HG03025 (cell line): ENCODE data around the gene YPEL1.

Experiments
- ATAC-seq: cut with Tn5 transposase; IDR thresholded peaks from one replicate; pipeline ENCODE4 v1.9.1; 2021; ENCODE audit warnings: mild to moderate bottlenecking, moderate library complexity; ENCODE audit not compliant: unreplicated experiment, low FRiP score

YPEL1 gene, protein sequence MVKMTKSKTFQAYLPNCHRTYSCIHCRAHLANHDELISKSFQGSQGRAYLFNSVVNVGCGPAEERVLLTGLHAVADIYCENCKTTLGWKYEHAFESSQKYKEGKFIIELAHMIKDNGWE

DNA sequence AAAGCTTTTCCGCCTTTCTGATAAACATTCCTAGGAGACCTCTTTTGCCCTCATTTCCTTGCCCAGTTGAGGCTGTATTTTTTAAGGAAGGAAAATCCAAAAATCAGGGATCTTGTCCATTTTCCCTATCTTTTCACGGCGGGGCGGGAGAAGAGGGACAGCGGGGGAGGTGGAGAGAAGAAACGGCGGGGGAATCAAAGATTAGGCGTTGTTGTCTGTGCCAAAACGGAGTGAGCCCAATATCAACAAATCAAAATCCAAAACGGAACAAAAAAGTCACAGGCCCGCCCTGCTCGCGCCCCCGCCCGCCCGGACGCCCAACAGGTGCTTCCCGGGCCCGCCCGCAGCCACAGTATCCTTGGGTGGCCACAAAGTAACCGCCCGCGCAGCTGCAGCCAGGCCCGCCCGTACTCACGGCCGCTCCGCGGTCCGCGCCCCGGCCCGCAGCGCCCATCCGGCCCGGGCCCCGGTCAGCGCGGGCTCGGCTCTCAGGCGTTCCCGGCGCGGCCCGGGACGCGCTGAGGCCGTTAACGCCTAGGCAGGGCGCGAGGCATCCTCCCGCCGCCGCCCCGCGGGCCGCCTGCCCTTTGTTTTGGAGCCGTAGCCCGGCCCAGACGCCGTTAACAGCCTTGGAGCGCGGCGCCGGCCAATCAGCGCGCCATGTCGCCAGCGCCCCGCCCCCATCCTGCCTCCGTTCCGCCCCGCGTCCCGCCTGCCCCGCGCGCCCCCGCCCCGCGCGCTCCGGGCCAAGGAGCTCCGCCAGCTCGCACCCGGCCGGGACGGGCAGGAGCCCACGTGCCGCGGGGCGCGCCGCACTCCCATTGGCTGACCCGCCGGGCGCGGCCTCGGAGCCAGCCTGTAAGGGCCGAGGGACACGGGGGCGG is at the start of gene YPEL1:
Gene YPEL1, minus strand, starts transcription at position 595 of the 884 bp plus-strand sequence. CDS start 25,050 bp downstream, outside the sequence.
- ATAC-seq, result peak; percentile 62

DNA sequence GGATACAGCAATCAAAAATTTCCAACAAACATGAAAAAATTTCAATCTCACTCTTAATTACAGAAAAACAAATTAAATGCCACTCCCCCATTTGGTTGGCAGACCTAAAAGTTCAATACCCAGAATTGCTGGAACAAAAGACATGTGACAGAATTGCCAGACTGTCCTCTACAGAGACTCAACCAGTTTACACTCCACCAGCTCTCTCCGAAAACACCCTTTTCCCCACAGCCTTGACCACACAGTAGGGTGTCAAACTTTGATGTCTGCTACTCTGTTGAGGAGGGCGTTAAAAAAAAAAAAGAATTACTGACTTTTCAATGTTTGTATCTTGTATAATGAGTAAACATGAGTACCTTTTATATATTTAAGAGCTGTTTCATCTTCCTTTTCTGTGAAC is 44.7 kb upstream of the YPEL1 start:
- no peak for ATAC-seq

DNA sequence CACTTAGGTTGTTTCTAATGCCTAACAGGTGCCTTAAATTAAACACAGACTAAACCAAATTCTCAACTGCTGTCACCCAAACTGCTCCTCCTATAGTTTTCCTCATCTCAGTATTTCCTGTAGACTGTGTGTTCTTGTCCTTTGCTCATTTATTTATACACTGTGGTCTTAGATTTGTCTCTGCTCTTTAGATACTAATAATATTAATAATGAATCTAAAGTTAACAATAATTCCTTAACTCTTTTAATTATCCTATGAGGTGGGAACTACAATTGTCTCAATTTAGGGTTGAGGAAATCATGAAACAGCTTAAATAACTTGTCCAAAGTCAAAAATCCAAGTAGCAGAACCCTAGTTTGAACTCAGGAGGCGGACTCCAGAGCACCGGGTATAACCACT is 43.9 kb upstream of the YPEL1 start:
- ATAC-seq, result no peak

DNA sequence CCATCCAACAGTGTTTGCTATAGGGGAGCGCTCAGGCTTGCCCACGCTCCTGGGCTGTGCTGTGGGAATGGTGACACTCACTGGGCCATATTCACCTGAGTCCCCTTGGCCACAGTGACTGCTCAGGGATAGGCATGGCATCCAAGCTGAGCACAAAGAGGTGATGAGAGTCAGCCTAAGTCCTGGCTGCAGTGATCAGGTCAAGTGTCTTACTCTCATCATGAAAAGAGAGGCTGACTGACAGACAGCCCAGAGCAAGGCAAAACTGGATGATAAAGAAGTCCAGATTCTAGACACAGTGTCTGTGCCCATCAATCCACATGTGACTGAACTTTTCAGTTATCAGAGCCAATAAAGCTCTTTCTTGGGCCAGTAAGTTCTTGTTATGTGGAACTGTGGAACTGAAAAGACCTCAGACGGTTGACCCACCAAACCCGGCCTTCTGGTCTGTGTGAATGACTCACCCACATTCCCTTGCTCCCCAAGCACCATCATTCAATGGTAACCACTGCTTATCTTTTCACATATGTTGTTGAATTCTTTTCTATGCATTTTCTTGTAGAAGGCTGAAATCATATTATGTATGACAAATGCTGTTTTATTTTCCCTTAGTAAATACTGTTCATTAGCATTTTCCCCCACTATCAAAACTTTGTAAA is 43.2 kb upstream of the YPEL1 start:
- no peak for ATAC-seq

DNA sequence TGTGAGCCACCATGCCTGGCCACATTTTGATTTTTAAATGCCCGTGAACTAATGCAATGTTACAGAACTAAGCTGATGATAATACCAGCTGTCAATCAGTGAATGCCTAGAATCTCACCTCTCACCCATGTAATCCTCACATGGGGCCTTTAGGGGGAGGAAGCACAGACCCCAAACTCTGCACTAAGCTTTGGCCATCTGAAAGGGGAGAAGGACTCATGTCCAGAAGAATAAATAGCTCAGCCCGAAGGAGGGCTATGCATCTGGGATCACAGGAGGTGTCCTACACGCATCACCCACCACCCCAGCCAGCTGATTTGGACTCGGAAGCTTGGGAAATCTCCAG is 36.0 kb upstream of the YPEL1 start:
- ATAC-seq, result no peak

DNA sequence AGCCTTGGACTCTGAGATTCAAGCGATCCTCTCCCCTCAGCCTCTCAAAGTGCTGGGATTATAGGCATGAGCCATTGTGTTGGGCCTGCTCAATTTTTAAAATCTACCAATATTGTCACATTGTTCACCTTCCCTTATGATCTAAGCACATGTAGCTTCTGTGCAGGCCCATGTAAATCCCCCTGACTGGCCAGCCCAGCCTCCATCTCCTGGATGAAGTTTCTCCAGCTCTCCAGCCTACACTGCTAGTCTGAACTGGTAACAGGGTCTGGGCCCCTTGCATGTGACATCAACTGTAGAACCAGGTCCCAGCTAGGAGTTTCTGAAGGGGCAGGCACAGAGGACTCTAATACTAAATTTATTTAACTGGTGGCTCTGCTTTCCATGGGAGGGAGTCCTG is 32.8 kb upstream of the YPEL1 start:
- no peak for ATAC-seq

DNA sequence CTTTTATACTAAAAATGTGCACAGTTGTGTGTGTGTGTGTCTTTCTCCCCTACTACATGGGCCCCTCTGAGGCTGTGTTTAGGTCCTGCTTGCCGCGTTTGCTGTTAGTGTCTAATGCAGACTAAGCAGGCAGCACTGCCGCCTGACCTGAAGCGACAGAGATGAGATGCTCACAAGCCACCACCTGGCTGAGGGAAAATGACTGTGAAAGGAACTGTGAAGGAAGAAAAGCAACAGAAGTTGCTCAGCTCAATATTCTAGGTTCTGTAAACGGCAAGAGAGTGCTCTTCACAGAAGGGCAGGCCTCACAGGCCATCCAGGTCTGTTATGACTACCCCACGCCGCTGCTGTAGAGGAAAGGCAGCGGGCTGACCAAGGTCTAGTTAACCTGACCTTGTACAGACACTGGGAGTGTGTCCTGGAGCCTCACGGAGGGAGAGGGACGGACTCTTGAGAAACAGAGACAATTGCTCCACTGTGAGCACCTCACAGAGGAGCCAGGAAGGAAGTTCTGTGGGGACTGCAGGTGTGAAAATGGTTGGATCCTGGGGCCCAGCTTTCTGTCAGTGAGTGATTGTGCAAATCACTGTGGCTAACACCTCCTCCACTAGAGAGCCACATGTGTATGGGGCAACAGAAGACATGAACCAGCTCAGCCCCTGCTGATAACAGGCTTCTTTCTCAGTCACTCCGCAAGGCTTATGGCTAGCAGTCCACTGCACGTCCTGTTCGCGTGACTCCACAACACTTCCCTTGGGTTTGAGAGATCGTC is 31.3 kb upstream of the YPEL1 start:
- no peak for ATAC-seq

DNA sequence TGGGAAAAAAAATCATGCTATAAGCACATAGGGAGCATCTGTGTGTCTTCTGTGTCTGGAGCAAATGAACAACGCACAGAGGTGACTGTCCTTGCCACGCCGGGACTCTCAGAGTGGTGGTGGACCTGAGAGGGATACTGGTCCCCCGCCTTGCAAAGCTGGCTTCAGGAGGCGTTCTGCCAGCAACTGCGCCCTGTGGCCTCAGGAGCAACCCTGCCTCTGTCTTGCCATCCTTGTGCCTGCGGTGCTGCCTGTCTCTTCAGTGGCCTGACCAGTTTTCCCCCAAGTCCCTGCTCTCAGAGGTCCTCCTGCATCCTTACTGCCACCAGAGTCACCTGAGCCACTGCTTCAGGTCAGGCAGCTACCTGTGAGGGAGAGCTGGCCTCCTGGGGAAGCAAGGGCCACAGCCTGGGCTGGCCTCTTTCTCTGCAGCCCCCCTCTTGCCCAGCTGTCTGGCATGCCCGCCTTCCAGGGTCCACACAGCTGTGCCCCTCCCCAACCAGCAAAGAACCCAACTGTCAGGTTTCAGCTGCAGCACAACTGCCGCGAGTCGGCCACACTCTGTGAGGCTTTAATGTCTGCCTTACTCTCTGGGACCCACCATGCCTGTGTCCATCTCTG is 30.4 kb upstream of the YPEL1 start:
- ATAC-seq, result no peak

DNA sequence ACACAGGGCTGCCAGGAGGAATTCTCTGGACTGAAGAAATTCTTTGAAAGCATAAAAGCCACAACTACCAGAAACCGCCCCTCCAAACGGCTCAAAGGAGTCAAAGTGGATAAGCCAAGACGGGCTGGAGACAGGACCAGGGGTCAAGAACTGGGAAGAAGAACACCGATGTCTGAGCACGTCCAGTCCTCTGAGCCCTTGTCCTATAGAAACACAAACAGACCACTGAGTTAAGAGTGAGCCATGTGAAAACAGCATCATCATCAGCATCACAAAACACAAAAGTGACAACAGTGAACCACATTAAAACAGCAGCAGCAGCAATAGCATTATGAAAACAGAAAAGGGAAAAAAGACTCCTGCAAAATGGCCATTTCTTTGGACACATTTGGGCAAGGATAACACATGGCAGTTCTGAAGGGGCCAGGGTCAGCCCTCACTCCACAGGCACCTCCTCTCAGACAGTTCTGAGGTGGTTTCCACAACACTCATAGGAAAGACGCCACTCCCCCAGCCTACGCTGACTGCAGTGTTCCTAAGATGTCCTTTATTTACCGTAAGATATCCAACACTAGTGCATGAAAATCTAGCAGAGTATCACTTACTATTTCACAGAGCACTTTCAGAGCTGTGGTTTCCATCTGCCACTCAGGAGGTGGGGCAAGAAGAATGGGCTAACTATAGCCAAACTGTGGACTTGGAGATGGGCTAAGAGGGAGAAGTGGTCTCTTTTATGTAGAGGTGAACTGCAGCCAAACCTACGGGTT is 28.6 kb upstream of the YPEL1 start:
- ATAC-seq, result no peak

DNA sequence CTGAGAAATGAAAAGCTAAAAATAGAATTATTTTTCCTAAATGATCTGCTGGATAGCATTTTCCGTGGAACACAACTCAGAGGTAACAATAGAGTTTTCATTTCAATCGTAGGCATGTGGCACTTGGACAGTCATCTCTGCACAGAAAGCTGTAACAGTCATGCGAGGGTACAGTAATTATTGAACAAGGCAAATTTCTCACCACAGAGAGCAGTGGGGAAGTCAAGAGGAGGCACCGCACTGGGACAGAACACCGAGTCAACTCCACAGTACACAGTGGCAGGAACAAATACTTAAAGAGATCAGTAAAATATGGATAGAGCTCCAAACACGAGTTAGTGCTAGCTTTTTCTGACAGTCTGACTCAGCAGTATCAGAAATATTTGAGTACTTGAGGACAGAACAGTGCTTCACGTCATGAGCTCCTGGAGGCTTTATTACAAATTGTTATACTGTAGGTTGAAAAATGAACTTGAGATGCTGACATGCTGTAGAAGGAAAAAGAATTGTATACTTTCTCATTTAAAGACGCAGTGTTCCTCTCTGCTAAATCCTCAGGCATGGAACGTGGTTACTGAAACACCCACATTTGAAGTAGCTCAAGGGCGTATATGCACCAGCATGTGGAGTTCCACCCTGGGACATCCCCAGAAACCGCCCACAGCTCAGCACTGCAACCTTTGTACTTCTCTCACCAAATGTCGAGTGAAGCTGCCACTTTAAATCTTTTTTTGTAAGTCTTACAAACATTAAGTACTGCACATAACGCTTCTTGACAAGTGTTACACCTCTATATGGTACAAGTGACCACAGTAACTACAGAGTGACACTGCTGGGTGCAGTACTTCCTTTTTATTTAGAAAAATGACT is 27.4 kb upstream of the YPEL1 start:
- no peak for ATAC-seq

DNA sequence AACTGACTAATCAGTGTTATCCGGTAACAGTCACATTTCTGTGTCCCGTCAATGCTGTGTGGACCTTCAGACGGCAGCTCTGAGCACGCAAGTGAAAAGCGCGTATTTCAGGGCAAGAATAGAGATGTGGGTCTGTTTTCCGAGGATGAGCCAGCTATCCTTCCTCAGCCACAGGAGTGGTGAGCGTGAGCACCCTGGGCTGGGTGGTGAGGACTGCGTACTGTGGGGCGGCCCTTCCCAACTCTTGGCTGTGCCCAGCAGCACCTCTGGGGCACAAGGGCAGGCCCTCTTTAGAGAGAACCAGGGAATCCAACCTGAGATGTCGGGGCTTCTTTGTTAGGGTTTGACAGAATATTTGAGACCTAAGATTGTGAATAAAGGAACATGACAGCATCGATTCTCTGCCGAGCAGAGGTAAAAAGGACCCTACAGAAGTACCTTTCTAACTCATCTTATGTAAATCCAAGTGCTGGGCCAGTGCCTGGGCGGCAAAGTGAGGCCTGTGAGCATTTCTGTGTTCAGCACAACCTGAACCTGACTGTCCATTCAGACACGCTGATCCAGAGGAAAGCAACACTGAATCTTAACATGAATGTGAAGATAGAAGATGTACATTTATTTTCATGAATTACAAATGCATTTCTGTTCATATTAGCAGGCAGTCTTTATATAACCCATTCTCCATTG is 26.5 kb upstream of the YPEL1 start:
- no peak for ATAC-seq

DNA sequence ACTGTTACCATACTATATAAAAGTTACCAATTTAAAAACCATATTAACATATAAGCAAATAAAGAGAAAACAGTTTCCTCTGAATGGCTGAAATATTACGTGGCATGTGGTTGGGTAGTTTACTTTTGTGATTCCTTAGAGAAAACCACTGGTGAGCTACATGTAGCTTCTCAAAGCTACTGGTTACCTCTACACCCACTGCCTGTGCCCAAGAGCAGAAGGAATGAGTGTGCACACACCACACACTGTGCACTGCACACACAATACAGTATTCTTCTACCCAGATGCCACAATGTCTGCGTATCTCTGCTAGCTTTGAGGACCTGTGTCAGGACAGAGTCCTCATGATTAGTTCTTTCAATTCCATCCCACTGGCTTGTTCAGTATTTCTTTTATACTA is 25.5 kb upstream of the YPEL1 start:
- ATAC-seq, result no peak

DNA sequence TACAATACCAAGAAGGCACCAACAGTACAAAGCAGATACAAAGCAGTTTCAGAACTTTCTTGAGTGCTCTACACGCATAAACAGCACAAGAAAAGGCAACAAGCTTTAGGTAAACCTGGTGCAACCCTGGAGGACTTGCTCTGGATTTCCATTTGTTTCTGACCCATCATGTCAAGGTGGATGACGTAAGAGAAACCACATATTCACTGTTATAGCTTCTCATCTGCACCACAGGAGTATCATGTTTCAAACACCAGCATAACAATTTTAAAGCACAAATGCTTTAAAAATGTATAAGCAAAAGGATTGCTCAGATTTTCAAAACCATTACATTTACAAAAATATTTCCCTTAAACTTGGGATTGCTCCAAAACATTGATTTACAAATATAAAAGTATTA is 25.0 kb upstream of the YPEL1 start:
- no peak for ATAC-seq

DNA sequence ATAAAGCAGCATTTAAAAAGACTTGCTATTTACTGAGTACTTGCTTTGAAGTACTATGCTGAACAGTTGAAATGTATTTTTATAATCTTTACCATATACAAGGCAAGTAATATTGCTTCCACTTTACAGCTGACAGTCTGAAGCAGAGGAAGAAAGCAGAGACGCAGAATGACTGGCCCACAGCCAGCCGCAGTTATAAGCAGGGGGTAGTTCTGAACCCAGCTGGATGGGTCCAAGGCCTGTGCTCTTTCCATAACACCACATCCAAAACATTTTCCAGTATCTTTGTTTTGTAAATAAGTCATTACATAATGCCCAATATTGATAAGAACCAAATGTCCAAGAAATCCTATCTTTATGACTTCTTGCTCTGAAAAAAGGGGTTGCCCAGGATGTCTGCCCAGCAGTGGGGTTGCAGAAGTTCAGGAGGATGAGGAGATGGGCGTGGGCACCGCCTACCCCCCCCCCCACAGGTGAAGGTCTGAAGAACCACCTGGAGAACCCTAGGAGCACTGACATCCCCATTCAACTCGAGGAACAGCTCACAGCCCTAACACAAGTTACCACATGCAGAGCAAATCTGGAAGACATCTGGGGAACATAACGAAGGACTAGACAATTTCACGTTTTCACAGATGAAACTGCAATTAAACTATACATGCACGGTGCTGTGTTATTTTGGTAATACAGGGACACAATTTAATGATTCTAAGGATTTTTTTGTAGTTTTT is 24.2 kb upstream of the YPEL1 start:
- no peak for ATAC-seq

DNA sequence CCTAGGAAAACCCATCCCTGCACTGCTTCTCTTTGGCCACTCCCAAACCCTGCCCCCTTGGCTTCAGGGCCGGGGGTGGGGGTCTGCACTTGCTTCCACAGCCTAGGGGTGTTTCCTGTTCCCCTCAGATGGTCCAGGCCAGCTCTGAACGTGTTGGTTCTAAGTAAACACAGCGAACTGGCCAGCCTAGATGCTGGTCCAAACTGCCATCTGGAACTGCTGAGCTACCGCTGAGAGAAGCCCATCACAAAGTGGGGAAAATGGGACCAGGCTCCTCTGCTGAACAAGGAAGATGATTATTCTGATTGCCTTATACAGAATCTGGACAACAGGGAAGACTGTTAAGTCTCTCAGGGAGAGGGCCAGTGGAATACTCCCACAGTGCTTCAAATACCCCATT is 23.5 kb upstream of the YPEL1 start:
- no peak for ATAC-seq

DNA sequence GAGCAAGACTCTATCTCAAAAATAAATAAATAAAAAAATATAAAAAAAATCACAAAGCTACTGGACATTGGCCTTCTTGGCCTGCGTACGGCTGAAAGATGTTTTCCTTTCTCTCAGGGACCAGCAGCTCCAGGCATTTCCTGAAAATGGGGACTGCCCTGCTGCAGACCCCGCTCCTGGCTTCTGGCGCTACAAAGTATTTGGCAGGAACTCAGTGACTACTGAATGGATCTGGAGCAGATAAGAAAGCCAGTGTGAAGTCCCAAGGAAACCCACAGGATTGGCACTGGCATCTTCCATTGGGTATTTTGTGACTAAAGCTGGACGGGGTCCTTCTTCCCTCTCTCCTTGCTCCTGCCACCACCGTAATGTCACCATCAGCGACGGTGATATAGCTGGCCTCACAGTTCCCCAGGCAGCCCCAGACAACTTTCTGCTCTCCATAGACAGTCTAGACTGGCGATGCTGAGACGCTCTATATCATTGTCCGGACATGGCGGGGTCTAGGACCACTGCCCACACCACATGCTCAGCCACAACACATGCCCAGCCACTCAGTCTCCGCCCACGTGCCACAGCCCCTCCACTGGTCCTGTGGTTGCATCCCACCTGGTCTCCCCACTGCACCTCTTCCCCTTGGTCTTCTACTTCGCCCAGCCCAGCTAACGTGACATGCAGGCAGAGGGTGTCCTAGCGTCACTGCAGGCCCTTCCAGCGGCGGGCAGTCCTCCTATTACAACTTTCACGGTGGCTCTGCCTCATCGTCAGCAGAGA is 22.7 kb upstream of the YPEL1 start:
- no peak for ATAC-seq

DNA sequence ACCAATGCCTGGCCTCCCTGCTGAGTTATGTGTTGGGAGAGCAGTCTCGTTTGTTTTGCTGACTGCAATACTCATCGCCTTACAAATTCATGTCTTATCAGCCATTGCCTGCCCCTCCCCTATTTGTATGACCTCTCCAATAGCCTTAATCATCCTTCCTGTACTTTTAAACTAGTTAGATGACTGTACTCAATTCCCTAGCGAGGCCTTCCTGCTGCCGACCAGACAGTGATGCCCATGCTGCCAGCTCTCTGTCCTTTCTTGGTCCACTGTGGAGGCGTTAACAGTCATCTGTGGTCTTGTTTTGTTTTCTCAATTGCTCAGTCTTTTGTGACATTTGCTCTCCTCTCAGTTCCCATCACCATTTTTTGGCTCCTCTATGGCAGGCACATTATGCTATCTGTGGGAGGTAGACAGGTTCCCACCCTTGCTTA is 20.3 kb upstream of the YPEL1 start:
- no peak for ATAC-seq
